ENCODE data around the gene SFMBT2.

The SFMBT2 gene

DNA sequence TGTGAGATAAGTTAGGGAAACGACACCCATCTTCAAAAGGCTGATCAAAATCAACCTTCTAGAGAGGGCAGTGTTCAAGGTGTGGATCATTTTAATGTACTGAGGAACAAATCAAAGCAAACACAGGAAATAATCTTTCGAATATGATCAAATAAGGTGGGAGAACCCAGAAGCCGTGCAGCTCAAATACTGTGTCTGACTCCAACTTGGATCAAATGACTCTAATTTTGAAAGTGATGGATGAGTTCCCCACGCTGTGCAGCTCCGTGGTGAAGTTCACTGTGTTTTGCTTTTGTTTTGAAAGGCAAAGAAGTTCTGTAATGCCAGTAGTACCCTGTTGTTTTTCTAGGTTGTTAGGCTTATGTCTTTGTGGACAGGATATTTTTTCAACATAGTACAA, 250.9 kb downstream of the SFMBT2 start:
- TF ChIP-seq, protein P1, sequence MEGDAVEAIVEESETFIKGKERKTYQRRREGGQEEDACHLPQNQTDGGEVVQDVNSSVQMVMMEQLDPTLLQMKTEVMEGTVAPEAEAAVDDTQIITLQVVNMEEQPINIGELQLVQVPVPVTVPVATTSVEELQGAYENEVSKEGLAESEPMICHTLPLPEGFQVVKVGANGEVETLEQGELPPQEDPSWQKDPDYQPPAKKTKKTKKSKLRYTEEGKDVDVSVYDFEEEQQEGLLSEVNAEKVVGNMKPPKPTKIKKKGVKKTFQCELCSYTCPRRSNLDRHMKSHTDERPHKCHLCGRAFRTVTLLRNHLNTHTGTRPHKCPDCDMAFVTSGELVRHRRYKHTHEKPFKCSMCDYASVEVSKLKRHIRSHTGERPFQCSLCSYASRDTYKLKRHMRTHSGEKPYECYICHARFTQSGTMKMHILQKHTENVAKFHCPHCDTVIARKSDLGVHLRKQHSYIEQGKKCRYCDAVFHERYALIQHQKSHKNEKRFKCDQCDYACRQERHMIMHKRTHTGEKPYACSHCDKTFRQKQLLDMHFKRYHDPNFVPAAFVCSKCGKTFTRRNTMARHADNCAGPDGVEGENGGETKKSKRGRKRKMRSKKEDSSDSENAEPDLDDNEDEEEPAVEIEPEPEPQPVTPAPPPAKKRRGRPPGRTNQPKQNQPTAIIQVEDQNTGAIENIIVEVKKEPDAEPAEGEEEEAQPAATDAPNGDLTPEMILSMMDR (conservative IDR thresholded peaks at IDR 0.05): no peak
- H3K27ac ChIP-seq: no peak overlapping the region

DNA sequence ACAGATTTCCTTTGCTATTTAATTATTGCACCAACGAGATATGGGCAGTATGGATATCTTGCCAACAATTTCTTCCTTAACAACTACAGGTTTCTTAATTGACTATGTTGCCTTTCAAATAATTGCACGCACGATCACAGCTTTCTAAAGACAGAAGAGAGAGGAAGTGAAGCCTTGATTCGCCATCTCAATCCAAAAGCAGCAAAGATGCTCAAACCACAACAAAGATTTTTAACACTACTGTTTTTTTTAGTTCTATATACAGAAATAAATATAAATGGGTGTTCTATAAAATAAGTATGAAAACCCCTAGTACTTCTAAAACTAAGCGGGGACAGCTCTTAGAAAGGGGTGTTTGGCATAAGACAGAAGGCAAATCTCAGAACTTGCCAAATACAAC, 251.3 kb downstream of the SFMBT2 start:
- H3K27ac ChIP-seq: no peak overlapping the region

DNA sequence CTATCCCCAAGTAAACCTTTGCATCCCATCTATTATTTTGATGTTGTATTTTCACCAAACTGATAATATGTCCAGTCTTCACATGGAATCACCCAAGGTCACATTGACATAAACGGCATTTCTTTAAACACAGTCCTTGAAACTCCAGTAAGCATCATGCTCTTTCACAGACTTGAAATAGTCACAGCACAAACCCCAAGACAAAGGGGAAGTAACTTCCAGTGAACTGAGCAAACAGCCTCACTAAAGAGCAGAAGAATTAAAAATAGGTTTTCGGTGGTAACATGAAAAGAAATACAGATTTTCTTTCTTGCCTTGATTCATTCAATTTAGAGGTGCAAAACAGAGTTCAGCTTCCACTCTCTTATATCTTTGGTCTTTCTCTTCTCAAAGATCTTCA, 253.7 kb downstream of the SFMBT2 start:
- H3K27ac ChIP-seq: no peak overlapping the region
- TF ChIP-seq, protein P1 (conservative IDR thresholded peaks at IDR 0.05): no peak

More for the DNA sequence above, 251.3 kb downstream of the SFMBT2 start:
- TF ChIP-seq, protein P1 (conservative IDR thresholded peaks at IDR 0.05): no peak

DNA sequence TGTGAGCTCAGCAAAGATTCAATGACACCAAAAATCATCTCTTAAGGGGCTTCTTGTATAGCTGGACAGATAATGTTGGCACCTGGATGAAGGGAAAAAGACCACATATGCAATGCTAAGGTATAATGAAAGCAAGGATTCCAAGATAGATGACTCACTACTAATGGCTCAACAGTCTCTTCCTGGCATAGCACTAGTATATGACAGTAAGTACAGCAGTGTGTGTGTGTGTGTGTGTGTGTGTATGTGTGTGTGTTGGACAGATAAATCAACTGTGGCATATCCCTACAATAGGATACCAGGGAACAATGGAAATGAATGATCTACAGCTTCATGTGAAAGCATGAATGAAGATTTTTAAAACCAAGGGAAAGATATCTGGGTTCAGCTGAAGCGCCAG, 257.1 kb downstream of the SFMBT2 start:
- TF ChIP-seq, protein P1 (conservative IDR thresholded peaks at IDR 0.05): no peak
- no peak overlapping the region for H3K27ac ChIP-seq

DNA sequence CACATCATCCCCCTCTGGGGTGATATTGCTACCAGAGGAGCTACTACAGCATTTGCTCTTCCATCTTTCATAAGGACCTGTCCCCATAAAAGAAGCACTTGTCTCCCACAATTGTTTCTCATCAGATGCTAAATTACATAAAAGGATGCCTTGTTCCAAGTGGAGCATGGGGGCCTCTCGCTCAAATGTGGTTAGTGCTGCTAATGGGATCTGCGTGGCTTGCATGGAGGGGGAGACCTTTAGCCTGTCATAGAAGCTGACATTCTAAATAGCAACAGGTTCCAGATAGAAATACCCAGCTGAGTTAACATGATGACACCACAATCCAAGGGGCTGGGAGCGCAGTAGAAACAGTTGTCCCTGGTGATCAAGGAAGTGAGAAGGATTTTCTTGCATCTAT, 257.9 kb downstream of the SFMBT2 start:
- H3K27ac ChIP-seq: no peak overlapping the region
- TF ChIP-seq, protein P1 (conservative IDR thresholded peaks at IDR 0.05): no peak

DNA sequence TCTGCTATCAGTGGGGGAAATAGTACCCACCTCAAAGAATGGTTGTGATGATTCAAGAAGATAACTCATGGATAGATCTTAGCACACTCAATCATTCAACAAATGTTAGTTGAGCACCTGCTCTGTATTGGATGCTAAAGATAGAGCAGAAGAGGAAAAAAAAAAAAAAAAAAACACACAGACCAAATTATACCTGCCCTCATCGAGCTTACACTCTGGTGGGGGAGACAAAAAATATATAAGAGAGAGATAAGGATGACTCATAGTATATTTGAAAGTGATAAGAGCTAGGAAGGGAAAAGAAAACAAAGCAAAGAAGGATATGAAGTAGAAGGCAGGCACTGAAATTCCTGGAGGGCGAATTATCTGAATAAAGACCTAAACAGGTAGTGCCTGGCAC, 258.5 kb downstream of the SFMBT2 start:
- H3K27ac ChIP-seq: no peak overlapping the region
- TF ChIP-seq, protein P1 (conservative IDR thresholded peaks at IDR 0.05): no peak

DNA sequence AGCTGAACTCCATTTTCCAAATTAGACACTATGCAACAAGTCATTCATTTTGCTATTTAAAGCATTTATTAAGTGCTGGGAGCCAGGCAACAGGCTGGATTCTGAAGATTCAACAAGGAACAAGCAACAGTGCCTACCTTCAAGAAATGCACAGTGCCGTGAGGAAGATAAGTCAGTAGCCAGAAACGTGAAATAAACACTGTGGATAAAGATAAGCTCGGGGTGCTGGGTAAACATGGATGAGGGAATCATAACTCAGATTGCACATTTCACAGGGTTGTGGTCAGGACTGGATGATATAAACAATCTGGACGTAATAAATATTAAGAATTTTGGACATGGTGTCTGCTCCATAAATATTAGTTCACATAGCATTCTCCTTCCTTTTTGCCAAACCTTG, 259.3 kb downstream of the SFMBT2 start:
- H3K27ac ChIP-seq: no peak overlapping the region
- TF ChIP-seq, protein P1 (conservative IDR thresholded peaks at IDR 0.05): no peak

DNA sequence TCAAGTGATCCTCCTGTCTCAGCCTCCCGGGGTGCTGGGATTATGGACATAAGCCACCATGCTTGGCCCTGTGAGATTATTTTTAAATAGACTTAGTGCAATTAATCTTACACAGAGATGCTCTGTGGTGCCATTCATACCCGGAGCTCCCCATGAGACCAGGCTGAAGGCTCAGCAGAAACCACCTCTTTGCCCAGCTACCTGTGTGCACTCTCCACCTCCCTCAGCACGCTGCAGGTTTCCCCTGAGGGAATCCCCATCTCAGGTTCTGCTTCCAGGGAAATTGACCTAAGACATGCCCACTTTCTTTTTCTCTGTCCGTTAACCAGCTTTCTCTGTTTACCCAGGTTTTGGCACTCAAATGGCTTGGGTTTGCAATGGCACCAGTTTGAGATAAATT, 260.5 kb downstream of the SFMBT2 start:
- TF ChIP-seq, protein P1 (conservative IDR thresholded peaks at IDR 0.05): no peak
- no peak overlapping the region for H3K27ac ChIP-seq
